Stimulated activated CD4-positive, alpha-beta T cell treated with anti-CD3 and anti-CD28 coated beads, Interleukin-1b, Interleukin-23, amount 100 ng/mL, for 1 hour (primary cell): Measurements from ENCODE around the gene ERGIC1.
"Not testable (repeated sequence)": the region's sequence is repeated elsewhere in the genome, so short reads cannot be mapped to it uniquely, and the experiment has no call there.

Experiments
- DNase-seq, 2 donors: peaks; one replicate each; pipeline ENCODE4 v3.0.0-alpha.2; 2020; ENCODE audit warnings: low read depth in 2 of 2

Gene ERGIC1

GRCh38 chr5:172833686-172834414 lies at the start of gene ERGIC1:
TSS of gene ERGIC1 (plus strand) at chr5:172834251. CDS start at chr5:172834414, 163 bp downstream.
- DNase-seq = peak in 1 of 2 donors; percentile 28

DNA sequence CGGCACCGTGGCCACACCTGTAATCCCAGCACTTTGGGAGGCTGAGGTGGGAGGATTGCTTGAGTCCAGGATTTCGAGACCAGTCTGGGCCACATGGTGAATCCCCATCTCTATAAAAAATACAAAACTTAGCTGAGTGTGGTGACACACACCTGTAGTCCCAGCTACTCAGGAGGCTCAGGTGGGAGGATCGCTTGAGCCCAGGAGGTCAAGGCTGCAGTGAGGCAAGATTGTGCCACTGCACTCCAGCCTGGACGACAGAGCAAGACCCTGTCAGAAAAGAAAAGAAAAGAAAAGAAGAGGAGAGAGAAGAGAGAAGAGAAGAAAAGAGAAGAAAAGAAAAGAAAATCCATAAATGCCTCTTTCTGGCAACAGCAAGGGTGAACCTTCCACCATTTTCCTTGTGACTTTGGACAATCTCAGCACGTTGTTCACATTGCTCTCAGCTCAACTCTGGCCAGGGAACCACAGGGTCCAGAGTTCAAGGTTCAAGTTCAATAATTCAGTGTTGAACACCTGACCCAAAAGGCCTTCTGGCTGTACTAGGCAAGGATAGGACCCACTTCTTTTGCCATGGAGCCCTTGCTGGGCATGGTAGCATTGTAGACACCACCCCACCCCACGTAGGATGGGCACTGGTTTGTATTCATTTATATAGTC lies 48.5 kb upstream of the ERGIC1 start:
- no peak for DNase-seq

DNA sequence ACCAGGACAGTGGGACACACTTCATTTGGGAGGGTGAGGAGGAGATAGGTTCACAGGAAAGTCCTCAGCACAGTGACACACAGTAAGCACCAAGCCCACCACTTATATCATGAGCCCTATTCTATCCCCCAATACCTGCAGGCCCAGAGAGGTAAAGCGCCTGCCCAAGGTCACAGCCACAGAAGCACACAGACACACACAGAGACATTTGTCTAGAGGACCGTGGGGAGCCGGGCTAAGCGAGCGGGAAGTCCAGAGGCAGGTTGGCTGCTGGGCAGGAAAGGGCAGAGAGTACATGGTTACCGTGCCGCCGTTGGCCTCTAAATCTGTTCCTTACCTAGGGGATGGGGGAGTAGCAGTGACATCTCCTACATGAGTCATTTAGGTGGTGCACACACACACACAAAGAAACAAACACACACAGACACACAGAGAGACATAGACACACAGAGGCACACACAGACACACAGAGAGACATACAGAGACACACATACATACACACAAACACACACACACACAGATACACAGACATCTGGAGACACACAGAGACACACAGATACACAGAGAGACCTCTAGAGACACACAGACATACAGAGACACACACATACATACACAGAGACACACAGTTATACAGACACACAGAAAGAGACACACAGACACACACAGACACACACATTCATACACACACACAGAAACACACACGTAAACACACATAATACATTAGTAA lies 47.2 kb upstream of the ERGIC1 start:
- no peak for DNase-seq

- not testable (repeated sequence) for DNase-seq
These were observed 46.5 kb upstream of the ERGIC1 start for GRCh38 chr5:172787538-172787937.

DNA sequence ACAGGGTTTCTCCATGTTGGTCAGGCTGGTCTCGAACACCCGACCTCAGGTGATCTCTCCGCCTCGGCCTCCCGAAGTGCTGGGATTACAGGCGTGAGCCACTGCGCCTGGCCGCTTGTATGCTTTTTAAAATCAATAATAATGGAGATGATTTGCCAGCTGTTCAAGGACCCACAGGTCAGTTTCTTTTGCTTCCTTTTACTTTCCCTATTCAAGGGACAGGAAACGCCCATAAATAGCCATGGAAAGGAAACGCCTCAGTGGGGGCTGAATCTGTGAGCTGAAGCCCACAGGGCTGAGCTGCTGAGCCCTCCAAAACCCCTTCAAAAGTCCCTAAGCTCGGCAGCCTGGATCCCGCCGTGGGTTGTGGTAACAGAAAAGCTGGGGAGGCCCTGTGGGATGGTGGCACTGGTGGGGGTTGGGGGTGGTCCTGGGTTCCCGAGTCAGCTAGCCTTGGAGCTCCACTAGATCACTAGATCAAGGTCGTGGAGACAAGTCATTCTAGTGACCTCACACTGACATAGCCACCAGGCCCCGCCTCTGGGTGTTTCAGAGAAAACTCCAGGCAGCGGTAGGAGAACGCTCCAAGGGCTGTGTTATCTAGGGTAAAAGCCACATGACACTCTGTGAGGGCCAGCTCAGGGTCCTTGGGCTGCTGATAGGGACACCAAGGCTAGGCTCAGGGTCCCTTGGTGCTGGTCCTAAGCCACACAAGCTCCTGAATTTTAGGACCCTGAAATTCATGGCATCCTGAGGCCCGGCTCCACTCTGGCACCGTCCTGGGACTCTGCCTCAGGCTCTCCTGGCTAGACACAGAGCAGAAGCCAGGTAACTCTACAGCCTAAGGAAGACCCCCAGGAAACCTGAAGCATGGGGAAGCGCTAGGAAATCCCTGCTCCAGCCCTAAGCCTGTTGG lies 45.0 kb upstream of the ERGIC1 start:
- no peak for DNase-seq

DNA sequence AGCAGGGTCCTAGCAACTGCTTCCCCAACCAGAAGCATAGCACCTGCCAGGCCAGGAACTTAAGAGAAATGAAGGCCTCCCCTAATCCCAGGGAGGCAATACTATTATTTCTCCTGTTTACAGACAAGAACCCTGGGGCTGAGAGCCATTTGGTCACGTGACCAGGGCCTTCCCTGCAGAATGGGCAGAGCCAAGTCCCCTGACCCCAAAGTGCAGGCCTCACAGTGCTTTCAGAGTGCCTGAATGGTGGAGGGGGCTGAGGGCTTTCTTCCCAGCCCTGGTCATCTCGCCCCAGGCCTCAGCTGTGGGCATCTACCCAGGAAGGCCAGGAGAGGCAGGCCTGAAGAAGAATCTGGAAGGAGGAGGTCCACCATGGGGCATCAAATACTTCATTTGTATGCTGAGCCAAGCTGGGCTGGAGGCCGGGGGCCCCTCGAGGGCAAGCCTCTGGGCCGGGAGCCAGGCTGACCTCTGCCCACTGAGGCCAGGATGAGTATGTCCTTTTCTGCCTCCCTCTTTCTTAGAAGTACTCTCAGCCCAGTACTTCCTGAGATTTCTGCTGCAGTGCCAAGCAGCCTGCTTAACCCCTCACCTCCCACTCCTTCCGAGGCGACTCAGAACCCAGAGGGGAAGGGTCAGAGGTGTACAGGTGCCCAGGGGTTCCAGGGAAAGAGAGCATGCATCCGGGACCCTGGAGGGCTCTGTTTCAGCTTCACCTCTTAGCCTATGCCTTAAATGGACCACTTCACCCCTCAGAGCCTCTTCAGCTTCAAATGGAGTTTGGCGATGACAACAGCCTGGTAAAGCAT lies 44.2 kb upstream of the ERGIC1 start:
- no peak for DNase-seq

DNA sequence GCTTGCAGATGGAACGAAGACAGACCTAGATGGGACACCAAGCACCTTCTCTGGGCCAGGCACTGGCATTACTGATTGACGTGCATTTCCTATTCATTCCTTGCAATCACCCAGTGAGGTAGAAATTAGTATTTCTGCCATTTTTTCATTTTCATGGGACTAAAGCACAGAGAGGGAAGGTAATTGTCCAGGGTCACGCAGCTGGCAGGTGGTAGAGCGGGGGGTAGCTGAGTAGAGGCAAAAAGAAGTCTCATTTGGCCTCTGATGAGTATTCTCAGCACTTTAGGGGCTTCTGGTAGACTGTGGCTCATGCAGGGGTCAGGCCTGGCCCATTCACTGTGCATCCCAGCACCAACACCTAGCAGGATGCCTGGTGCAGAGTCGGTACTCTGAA lies 43.6 kb upstream of the ERGIC1 start:
- DNase-seq = no peak

DNA sequence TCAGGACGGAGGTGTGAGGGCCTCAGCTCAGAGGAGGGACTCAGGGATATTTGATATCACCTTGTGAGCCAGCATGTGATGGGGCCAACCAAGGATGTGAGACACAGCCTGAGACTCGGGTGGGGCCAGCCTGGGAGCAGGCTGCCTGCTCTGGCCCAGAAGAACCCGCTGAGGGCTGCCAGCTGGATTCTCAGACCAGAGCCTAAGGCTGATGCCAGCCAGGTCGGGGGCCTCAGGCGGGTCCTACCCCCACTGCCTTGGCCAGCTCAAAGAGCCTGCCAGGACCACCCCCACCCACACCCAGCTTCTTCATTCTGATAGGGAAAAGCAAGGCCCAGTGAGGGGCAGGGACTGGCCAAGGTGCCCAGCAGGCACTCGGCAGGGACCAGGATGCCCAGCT lies 42.8 kb upstream of the ERGIC1 start:
- no peak for DNase-seq

GRCh38 chr5:172791726-172792445 lies 42.2 kb upstream of the ERGIC1 start:
- no peak for DNase-seq

DNA sequence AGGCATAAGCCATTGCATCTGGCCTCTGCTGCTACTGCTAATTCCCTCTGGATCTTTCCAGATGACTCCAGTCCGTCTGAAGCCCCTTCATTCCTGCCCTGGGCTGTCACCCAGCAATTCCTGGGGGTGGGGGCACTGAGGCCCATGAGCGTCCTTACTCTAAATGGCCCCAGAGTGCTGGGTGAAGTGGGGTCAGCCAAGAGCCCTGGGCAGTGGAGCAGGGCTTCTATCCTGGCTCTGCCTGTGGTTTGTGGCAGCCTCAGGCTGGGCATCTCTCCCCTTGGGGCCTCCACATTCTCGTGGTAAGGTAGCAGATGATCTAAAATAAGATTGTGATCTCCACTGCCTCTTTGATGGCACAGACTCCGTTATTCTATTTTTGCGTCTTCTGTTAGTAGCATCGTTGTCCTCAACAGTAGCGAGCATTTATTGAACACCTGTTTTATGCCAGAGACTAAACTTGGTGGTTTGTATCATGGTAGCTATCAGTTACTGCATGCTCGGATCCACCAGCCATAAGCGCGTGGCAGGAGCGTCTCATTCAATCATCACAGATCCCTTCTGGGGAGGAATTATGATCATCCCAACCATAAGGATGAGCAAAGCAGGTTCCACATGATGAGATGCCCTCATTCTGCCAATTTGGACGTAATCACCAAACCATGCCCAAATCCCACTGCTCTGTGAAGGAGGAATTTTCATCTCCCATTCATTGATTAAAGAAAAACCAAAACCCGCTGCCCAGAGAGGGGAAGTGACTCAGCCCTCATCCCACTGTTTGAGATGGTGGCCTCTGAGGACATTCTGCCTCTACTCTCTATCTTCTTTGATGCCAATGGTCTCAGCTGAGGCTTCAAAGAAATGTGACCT lies 41.1 kb upstream of the ERGIC1 start:
- no peak for DNase-seq

GRCh38 chr5:172793577-172794488 lies 40.2 kb upstream of the ERGIC1 start:
- DNase-seq = no peak

- no peak for DNase-seq
These were observed 38.6 kb upstream of the ERGIC1 start for GRCh38 chr5:172795318-172795977.

GRCh38 chr5:172796306-172796705 lies 37.7 kb upstream of the ERGIC1 start:
- DNase-seq = no peak

DNA sequence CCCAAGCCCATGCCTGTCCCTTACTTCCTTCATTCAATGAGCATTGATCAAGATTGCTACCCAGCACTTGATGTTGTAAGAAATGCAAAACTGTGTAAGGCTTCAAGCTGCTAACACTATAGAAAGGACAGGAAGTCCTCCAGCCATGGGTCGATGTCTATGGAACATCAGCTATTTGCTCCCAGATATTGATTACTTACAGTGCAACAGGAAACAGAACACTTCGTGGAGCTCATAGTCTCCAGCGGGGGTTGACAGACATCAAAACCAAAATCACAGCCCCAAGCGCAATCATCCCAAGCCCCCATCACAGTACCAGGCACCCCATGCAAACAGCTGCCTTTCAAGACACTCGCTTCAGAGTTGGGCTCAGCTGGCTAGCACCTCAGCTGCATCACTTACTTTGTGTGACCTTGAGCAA lies 36.3 kb upstream of the ERGIC1 start:
- no peak for DNase-seq

DNA sequence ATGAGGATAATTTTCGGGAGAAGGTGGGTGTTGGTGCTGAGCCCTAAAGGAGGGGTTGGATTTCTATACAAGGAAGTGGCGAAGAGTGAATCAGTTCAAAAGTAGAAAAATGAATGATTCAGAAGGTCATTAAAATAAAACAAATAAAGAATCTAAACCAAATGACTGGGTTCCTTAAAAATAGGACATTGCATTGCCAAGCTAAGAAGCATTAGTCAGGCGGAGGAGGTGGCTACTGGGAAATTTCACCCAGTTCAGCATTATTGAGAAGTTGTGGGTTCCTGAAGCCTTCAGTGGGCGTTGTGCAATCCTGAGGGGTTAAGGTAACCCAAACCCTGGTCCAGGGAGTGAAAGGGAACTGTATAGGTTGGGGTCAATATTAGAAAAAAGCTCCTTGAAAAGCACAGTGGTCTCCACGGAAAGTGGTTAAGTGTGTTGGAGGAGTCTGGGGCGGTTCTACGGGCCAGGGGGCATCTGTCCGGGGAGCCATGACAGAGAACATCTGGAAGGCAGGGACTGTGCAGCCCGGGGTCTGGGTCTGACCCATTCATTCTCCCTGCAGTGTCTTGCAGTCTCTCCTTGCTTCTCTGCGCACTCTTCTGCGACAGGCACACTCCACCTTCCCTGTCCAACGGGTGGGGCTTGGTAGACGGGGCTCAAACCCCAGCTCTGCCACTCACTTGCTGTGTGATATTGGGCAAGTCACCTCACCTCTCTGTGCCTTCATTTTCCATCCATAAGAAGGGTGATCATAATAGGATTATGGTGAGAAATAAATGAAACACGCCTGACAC lies 35.4 kb upstream of the ERGIC1 start:
- DNase-seq = no peak

GRCh38 chr5:172799416-172799815 lies 34.6 kb upstream of the ERGIC1 start:
- no peak for DNase-seq

DNA sequence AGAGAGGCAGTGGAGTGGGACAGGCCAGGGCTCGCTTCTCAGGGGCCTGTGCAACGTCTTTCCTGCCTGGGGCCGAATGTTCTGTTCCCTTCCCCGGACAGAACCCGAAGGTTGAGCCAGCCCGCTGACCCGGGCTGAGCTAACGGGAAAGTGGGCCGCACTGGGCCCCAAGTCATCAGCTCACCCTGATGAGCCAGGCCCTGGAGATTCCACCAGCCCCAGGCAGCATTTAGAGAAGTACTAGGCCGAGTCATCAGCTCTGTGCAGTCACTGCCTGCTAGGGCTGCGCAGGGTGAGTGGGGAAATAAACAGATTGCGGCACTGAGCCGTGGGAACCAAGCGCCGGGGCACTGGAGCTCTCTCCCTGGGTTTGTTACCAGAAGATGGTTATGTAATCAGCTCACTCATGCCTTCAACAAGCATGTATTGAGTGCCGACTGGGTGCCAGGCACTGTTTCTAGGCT lies 33.9 kb upstream of the ERGIC1 start:
- DNase-seq = no peak
